Measurements from ENCODE around the gene FERMT2.
"Not testable (repeated sequence)": the region's sequence is repeated elsewhere in the genome, so short reads cannot be mapped to it uniquely, and the experiment has no call there.

The FERMT2 gene

DNA sequence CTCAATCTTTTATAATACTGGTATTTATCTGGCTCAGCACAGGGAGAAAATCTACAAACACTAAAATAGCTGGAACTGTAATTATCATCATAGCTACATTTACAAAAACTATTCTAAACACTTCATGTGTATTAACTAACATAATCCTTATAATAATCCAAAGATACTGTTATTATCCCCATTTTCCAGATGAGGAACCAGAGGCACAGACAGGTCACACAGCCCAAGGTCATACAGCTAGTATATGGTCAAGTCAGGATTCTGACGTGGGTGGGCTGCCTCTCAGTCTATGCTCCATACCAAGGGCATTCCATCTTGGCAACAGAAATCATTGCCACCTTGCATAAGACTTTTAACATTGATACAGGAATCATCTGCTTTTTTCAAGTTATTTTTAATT lies 11.4 kb downstream of the FERMT2 start:
- no peak for DNase-seq

GRCh38 chr14:52937869-52938268 lies 13.0 kb downstream of the FERMT2 start:
- no peak for DNase-seq

DNA sequence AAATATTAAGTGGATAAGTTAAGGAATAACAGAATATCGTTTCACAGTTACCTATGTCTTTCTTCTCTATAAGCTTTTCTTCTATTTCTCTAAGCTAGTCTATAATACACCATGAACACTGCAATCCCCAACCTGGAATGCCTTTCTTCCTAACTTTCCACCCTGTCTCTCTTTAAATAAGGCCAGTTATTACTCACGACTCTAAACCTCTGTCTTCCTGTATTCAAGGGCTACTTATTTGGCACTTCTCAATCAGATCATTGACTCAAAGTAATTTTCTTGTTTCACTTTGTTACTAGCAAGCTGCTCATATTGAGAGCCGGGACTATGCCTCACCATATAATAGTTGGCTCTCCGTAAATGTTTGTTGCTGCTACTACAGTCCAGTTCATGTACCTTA lies 13.5 kb downstream of the FERMT2 start:
- DNase-seq, result no peak

DNA sequence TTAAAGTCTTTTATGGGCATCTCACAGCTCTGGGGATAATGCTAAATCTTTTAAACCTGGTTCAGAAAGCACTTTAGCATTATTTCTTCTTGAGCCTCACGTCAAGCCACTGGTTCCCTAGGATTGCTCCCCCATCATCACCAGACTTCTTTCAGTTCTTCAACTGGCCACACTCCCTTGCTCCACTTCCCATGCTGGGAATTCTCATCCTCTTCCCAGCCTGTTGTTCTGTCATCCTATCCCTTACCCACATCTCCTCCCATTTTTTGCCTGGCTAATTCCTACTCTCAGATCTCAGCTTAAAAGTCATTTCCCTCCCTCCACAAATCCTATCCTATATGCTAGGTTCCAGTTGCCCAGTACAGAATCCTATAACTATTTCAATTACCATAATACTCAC lies 14.4 kb downstream of the FERMT2 start:
- DNase-seq, result no peak

DNA sequence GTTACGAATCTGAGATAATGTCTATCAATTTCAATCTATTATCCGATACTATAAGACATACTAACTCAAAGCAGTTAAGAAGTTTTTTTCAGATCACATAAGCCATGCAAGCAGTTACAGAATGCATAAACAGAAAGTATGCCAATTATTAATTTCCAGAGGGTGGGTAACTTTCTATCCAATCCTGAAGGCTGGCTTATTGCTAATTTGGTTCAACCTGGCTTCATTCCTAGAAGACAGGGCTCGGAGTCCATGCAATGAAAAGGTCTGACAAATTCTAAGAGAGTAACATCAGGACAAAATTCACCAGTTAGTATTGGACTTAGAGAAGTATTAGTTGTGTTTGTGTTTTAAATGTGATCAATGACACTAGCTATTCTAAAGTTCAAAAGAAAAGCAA lies 15.0 kb downstream of the FERMT2 start:
- DNase-seq, result no peak

DNA sequence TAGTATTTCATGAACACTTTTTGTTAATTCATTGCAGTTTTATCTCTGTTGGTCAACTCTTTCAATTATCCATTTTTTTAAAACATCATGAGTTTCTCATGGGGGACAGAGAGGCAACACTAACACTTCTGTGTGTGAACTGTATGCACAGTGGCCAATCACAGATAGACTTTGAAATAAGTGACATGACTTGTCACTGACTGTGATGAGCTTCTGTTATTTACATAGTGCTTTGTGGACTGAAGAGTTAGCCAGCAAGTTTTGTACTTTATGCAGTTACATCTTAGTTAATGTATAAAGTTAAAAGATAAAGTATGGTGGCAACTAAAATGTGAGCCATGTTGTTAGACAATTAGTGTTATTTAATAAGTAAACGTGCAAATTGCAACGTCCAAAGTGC lies 16.1 kb downstream of the FERMT2 start:
- no peak for DNase-seq

DNA sequence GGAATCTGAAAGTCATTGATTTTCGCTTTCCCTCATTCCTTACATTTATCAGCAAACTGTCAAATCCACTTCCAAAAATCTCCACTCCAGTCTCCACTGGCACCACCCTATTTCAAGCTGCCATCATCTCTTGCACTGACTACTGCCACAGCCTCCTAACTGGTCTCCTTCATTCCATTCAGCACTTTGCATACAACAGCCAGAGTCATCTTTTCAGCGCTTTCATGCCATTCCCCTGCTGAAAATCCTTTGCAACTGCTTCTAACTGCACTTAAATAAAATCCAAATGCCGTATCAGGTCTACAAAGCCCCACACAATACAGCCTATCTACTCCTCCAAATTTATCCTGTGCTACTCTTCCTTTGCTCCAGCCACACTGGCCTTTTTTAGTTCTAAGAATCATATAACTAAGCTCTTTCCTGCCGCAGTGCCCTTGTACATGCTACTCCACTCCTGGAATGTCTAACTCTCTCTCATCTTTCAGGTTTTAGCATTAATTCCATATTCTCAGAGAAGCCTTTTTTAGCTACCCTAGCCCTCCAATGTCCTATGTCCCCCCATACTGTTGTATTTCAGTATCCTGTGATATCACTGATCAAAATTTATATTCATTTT lies 21.6 kb downstream of the FERMT2 start:
- no peak for DNase-seq

GRCh38 chr14:52926953-52927352 lies 23.9 kb downstream of the FERMT2 start:
- DNase-seq, result no peak

DNA sequence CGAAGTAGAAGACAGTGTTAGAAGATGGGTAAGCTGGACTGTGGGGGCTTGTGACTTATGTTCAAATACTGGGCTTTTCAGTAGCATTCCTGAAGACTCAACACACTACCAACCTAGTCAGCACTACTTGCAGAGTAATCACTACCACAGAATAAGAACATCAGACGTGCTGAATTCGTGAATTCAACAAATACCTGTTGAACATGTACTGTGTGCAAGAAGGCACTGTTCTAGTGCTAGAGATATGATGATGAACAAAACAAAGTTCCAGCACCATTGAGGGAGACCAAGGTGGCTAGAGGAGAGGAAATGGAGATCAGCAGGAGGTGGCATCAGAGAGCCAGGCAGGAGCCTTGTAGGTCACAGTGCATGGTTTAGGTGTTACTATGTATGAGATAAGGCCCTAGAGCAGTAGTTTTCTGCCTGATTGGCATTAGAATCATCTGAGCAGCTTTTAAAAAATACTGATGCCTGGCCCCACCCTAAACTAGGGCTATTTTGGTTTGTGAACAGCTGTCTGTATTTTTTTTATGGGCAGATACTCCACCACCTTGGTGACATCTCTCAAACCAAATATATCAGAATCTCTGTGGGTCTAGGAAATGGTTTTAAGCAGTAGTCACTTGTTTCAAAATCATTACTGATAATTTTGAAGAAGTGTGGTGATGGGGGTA lies 26.8 kb downstream of the FERMT2 start:
- DNase-seq, result no peak

DNA sequence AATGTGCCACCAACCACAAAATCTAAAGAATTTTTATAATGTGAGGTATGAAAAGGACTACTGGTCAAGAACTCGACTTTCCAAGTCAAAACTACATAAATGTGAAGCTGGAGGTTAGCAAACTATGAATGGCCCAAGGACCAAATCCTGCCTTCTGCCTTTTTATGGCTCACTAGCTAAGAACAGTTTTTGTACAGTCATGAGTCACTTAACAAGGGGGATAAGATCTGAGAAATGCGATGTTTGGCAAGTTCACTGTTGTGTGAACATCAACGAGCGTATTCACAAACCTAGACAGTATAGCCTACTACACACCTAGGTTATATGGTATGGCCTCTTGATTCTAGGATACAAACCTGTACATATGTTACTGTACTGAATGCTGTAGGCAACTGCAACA lies 28.2 kb downstream of the FERMT2 start:
- DNase-seq, result no peak

GRCh38 chr14:52922059-52922458 lies 28.8 kb downstream of the FERMT2 start:
- no peak for DNase-seq

DNA sequence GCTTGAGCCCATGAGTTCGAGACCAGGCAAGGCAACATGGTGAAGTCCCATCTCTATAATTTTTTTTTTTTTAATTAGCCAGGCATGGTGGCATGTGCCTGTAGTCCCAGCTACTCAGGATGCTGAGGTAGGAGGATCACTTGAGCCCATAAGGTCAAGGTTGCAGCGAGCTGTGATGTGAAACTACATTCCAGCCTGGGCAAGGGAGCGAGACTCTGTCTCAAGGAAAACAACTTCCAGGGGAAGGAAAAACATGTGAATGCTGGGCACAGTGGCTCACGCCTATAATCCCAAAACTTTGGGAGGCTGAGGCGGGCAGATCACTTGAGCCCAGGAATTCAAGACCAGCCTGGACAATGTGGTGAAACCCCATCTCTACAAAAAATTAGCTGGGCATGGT lies 30.4 kb downstream of the FERMT2 start:
- DNase-seq, result not testable (repeated sequence)

DNA sequence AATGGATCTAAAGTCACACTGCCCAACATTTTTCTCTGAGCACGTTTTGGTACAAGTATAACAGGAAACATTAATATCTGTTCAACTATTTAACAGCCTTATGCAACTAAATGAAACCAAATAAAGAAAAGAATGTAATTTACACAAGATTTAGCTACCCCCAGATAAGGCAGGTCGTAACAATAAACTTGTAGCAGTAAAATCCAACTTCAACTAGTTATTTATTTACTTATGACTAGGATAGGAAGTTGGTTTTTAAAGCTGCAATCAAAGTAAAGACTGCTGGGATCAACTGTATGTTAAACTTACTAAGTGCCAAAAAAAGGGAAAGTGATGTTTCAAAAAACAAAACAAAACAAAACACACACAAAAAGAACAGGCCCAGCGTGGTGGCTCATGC lies 30.9 kb downstream of the FERMT2 start:
- no peak for DNase-seq

DNA sequence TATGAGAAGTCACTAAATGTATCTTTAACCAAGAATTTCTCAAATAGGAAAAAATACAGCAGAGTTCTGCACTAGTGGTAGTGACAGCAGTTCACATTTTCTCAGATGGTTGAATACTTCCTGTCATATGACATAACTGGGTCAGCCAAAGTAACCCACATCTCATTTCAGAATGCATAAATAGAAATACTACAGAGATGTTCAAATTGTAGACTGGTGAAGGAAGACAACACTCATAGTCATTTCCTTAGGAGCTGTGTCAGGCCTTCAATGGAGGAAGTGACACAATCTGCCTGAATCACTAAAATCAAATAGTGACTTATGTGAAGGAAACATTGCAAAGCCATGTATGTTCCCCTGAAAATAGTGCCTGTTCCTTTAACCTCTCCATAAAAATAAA lies 32.4 kb downstream of the FERMT2 start:
- no peak for DNase-seq

- DNase-seq, result no peak
These were observed 33.1 kb downstream of the FERMT2 start for GRCh38 chr14:52917735-52918134.

DNA sequence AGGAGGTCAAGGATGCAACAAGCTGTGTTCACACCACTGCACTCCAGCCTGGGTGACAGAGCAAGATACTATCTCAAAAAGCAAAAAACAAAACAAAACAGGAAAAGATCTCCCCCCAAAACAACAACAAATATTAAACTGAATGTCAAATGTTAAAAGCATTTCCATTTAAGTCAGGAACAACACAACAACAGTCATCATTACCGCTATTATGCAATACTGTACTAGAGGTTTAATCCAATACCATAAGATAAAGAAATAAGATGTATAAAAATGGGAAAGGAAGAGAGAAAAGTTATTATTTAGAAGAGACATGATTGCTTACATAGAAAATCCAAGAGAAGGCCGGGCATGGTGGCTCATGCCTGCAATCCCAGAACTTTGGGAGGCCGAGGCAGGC lies 36.6 kb downstream of the FERMT2 start:
- DNase-seq, result no peak

GRCh38 chr14:52913271-52913670 lies 37.6 kb downstream of the FERMT2 start:
- no peak for DNase-seq

- DNase-seq, result no peak
These were observed 38.9 kb downstream of the FERMT2 start for GRCh38 chr14:52911904-52912303.

DNA sequence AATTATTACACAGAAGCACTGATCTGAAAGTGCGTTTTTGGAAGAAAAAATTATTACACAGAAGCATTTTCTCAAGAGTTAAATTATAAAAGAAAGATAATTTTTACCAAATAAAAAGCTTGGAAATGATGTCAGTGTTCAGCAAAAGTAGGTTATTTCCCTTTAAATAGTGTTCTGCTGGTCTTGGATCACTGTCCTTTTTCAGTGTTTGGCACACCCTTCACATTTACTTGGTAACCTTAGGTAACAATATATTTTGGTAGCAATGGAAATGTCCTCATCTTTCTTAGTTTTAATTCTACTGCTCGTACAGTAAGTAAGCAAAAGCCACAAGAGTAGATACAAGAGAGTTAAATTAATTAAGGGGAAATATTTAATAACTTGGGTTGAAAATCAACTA lies 40.3 kb downstream of the FERMT2 start:
- no peak for DNase-seq

DNA sequence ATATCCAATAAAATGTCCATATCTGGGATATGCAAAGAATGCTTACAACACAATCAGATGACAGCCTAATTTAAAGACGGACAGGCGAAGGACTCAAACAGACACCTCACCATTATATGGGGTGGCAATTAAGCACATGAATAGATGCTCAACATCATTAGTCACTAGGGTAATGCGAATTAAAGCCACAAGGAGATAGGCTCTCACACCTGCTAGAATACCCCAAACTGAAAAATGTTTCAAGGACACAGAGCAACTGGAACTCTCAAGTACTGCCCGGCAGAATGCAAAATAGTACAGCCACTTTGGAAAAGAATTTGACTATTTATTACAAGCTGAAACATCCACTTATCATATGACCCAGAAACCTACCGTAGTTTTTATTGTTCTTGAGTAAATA lies 42.9 kb downstream of the FERMT2 start:
- DNase-seq, result no peak

DNA sequence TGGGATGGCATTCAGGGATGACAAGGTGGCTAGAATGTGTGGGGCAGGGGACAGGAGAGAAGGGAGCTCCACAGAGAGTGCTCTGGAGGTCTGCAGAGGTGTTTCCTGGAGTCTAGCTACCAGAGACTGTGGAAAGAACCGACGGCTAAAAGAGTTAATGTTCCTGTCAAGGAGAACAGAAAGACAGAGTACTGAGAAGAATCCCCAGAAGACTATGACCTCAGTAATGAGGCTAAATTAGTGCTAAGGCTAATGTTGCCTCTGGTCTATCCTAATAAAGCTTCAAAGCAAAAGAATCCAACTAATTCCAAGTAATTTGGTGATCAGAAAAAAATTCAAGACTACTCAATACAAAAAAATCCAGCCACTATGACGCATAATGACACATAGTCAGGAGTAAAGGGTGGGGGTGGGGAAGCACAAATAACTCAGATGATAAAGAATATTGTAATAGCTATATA lies 44.7 kb downstream of the FERMT2 start:
- DNase-seq, result no peak

- DNase-seq, result no peak
These were observed 47.8 kb downstream of the FERMT2 start for GRCh38 chr14:52902971-52903619.

DNA sequence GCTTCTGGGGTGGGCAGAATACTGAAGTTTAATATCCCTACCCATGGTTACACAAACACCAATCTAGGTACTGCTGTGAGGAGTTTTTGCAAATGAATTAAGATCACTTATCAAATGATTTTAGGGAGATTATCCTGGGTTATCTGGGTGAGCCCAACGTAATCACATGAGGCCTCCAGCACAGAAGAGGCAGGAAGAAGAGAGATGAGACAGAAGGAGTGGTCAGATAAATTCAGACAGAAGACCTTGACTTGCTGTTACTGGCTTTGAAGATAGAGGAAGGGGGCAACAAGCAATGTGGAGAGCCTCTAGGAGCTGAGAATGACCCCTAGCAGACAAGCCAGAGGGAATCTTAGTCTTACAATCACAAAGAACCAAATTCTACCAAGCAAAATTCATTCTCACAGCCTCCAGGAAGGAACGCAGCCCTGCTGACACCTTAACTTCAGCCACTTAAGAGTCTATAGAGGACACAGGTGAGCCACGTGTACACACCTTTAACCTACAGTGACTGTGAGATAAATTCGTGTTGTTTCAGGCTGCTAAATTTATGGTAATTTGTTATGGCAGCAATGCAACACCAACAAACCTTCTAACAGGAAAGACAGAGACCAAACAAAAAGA lies 49.4 kb downstream of the FERMT2 start:
- DNase-seq, result no peak

DNA sequence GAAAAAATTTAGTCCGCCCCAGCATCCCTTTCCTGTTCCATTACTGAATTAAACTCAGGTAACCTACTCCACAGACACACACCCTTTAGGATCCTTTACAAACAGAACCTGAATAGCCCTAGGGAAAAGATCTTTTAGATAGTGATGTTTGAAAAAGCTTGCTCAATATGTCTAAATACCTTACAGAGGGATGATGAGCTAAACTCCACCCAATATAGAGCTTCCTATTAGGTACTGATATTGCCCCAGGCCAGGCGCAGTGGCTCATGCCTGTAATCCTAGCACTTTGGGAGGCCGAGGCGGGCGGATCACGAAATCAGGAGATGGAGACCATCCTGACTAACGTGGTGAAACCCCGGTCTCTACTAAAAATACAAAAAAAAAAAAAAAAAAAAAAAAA lies 50.1 kb downstream of the FERMT2 start:
- DNase-seq, result no peak
